CD14-positive monocyte (primary cell): Measurements from ENCODE around the gene TBX10. TPM values are rescaled to one million over a fixed set of nuclear protein-coding genes. Genes with fewer than 3 reads are reported as not detected.
"Not testable (repeated sequence)": the region's sequence is repeated elsewhere in the genome, so short reads cannot be mapped to it uniquely, and the experiment has no call there.

ENCODE experiments used
- DNase-seq, 3 donors: peaks; one replicate each; pipeline ENCODE4 v3.0.0-alpha.2; 2011 to 2022
- H2AFZ ChIP-seq: 2 replicates; pipeline ENCODE4 v1.6.0; 2012; ENCODE audit warnings: mild to moderate bottlenecking, low read depth, low read length, inconsistent platforms; ENCODE audit not compliant: insufficient read depth, poor library complexity, severe bottlenecking
- H3K27ac ChIP-seq, 2 donors: 1 replicate in 1 of 2; 2 replicates in 1 of 2; pipeline ENCODE4 v1.5.1; 2012 to 2013; ENCODE audit warnings: low read length in 2 of 2, control low read depth in 1 of 2, inconsistent platforms in 1 of 2, low read depth in 1 of 2, mild to moderate bottlenecking in 1 of 2
- H3K27me3 ChIP-seq, 2 donors: one replicate each; pipeline versions ENCODE4 v1.6.0 to v1.6.1; 2011 to 2013; ENCODE audit warnings: low read length in 2 of 2; ENCODE audit not compliant: control insufficient read depth in 2 of 2, insufficient read depth in 2 of 2
- H3K36me3 ChIP-seq, 2 donors: replicated peaks in 1 of 2; 1 replicate in 1 of 2; 2 replicates in 1 of 2; pipeline versions ENCODE4 v1.5.1 to v1.6.1; 2012 to 2013; ENCODE audit warnings: low read length in 2 of 2, control low read depth in 1 of 2, inconsistent platforms in 1 of 2, mild to moderate bottlenecking in 1 of 2; ENCODE audit not compliant: insufficient read depth in 2 of 2, control insufficient read depth in 1 of 2
- H3K4me1 ChIP-seq, 2 donors: 1 replicate in 1 of 2; 2 replicates in 1 of 2; pipeline versions ENCODE4 v1.5.1 to v1.6.1; 2012 to 2013; ENCODE audit warnings: low read length in 2 of 2, control low read depth in 1 of 2, inconsistent platforms in 1 of 2, mild to moderate bottlenecking in 1 of 2, moderate library complexity in 1 of 2; ENCODE audit not compliant: insufficient read depth in 2 of 2, control insufficient read depth in 1 of 2
- H3K4me2 ChIP-seq: replicated peaks from 2 replicates; pipeline ENCODE3; 2012; ENCODE audit warnings: low read length, moderate library complexity, mild to moderate bottlenecking; ENCODE audit not compliant: poor library complexity, severe bottlenecking; ENCODE audit errors: extremely low read depth
- H3K4me3 ChIP-seq, 3 experiments: fragments of 200-600 bp in 1 of 3; sonication (generic) in 1 of 3; replicated peaks in 1 of 3; 1 replicate in 2 of 3; 2 replicates in 1 of 3; pipeline ENCODE4 v1.5.1; 2011 to 2013; ENCODE audit warnings: low read length in 3 of 3, mild to moderate bottlenecking in 3 of 3, control low read depth in 2 of 3, low read depth in 2 of 3, inconsistent platforms in 1 of 3, moderate library complexity in 1 of 3
- H3K79me2 ChIP-seq: 2 replicates; pipeline ENCODE4 v1.6.0; 2012; ENCODE audit warnings: mild to moderate bottlenecking, control low read depth, inconsistent platforms, low read length, moderate library complexity; ENCODE audit not compliant: insufficient read depth
- H3K9ac ChIP-seq: 2 replicates; pipeline ENCODE4 v1.6.0; 2017; ENCODE audit warnings: low read length, mild to moderate bottlenecking; ENCODE audit not compliant: insufficient read depth, poor library complexity, severe bottlenecking
- H3K9me3 ChIP-seq, 2 donors: replicated peaks in 1 of 2; 1 replicate in 1 of 2; 2 replicates in 1 of 2; pipeline versions ENCODE4 v1.5.1 to v1.6.1; 2012 to 2013; ENCODE audit warnings: low read length in 2 of 2, control low read depth in 1 of 2; ENCODE audit not compliant: control insufficient read depth in 1 of 2, insufficient read depth in 1 of 2
- H4K20me1 ChIP-seq: 2 replicates; pipeline ENCODE4 v1.6.0; 2012; ENCODE audit warnings: mild to moderate bottlenecking, low read length, control low read depth, moderate library complexity; ENCODE audit not compliant: insufficient read depth
- H3K27ac Mint-ChIP-seq, 7 donors: one replicate each; pipeline ENCODE4 v1.8.0; 2020; ENCODE audit warnings: mild to moderate bottlenecking in 7 of 7, mixed read lengths in 7 of 7, moderate library complexity in 6 of 7, inconsistent platforms in 2 of 7
- H3K27me3 Mint-ChIP-seq, 3 donors: one replicate each; pipeline ENCODE4 v1.8.0; 2021 to 2022; ENCODE audit warnings: low read depth in 3 of 3, mild to moderate bottlenecking in 3 of 3, mixed read lengths in 3 of 3, moderate library complexity in 3 of 3, inconsistent platforms in 1 of 3
- H3K36me3 Mint-ChIP-seq, 2 donors: one replicate each; pipeline ENCODE4 v1.8.0; 2020; ENCODE audit warnings: mixed read lengths in 2 of 2, inconsistent platforms in 1 of 2, mild to moderate bottlenecking in 1 of 2
- H3K4me1 Mint-ChIP-seq: one replicate; pipeline ENCODE4 v1.8.0; 2020; ENCODE audit warnings: mild to moderate bottlenecking, mixed read lengths
- H3K4me3 Mint-ChIP-seq, 2 donors: one replicate each; pipeline ENCODE4 v1.8.0; 2020; ENCODE audit warnings: mild to moderate bottlenecking in 2 of 2, mixed read lengths in 2 of 2, moderate library complexity in 1 of 2
- H3K9me3 Mint-ChIP-seq, 7 donors: one replicate each; pipeline ENCODE4 v1.8.0; 2020 to 2022; ENCODE audit warnings: mixed read lengths in 7 of 7, mild to moderate bottlenecking in 6 of 7, moderate library complexity in 6 of 7, inconsistent platforms in 2 of 7
- WGBS: methylation state at CpG from one replicate; pipeline ENCODE4 v1.1.5; 2013; ENCODE audit warnings: missing lambda C conversion rate; ENCODE audit not compliant: insufficient coverage; 5-methylcytosine and 5-hydroxymethylcytosine counted together
- intact Hi-C, 2 donors: fragments of 100-400 bp; cut with micrococcal nuclease; formaldehyde crosslinking; loops; one replicate each; pipeline versions ENCODE4 v1.15.0 to v1.15.1; 2023
- polyA plus RNA-seq, 3 donors: library from polyadenylated mRNA; depleted of rRNA in 1 of 3; unstranded in 2 of 3; stranded (reverse) in 1 of 3; fragments of 300-500 nt in 2 of 3; fragments of >200 nt in 1 of 3; fragmentation: Illumina TruSeq in 2 of 3; gene quantifications; 1 replicate in 2 of 3; 2 replicates in 1 of 3; pipeline ENCODE4 v1.2.3, GENCODE V29; 2012 to 2021
- TF ChIP-seq, protein P1 (sequence below): fragments of 200-600 bp; IDR thresholded peaks from one replicate; pipeline ENCODE4 v1.8.0; 2022; ENCODE audit warnings: antibody characterized with exemption, mild to moderate bottlenecking

The TBX10 gene
- polyA plus RNA-seq, 3 donors, result not detected

DNA sequence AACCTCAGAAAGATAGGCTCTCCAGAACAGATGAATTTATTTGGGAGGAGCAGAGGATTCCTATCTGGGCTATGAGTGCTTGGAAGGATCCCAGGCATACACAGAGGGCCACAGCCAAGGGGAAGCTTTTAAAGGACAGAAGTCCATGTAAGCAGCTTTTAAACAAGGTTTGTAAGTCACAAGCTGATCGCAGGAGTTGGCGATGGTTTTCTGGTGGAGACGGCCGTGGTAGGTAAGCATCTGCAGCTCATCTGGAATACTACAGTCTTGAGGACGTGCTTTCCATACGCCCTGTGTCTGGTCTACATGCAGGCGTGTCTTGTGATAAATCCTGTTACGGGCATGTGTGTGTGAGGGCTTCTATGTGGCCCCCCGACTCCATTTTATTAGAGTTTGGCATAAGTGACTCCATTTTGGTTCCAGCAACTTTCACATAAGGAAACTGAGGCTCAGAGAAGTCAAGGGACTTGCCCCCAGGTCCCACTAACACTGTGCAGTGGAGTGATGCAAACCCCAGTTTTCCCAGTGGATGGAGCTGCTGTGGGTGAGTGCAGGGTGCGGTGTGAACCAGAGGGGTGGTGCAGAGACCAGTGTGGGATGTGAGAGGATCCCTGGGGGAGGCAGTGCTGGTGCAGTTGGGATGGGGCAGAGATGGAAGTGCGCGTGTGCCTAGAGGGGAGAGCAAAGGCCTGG, 22.7 kb upstream of the TBX10 start:
- Histone ChIP-seq H4K20me1 (no peaks in the 10 kb centered on the region), H3K9ac (no peak overlapping the region), H3K4me2 (no peak overlapping the region), H3K27ac (no peak overlapping the region), H2AFZ (no peak overlapping the region), H3K27me3 (no peaks in the 10 kb centered on the region), H3K4me3 (no peak overlapping the region), H3K4me1 (no peaks in the 10 kb centered on the region), H3K36me3 (no peaks in the 10 kb centered on the region), H3K9me3 (no peaks in the 10 kb centered on the region), H3K79me2 (no peaks in the 10 kb centered on the region)
- Mint-ChIP-seq H3K4me3 (no peak overlapping the region), H3K27me3 (peaks cover 0 to 2% (median 1%) of the 10 kb centered on the region in 3 donors), H3K36me3 (no peaks in the 10 kb centered on the region), H3K27ac (no peak overlapping the region), H3K9me3 (peaks cover 0 to 9% (median 3%) of the 10 kb centered on the region in 7 donors), H3K4me1 (no peaks in the 10 kb centered on the region)
- WGBS, result 96% methylated on average over 10 of the region's 12 CpGs
- TF ChIP-seq, protein P1, sequence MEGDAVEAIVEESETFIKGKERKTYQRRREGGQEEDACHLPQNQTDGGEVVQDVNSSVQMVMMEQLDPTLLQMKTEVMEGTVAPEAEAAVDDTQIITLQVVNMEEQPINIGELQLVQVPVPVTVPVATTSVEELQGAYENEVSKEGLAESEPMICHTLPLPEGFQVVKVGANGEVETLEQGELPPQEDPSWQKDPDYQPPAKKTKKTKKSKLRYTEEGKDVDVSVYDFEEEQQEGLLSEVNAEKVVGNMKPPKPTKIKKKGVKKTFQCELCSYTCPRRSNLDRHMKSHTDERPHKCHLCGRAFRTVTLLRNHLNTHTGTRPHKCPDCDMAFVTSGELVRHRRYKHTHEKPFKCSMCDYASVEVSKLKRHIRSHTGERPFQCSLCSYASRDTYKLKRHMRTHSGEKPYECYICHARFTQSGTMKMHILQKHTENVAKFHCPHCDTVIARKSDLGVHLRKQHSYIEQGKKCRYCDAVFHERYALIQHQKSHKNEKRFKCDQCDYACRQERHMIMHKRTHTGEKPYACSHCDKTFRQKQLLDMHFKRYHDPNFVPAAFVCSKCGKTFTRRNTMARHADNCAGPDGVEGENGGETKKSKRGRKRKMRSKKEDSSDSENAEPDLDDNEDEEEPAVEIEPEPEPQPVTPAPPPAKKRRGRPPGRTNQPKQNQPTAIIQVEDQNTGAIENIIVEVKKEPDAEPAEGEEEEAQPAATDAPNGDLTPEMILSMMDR, result no peak
- DNase-seq, result no peak
- intact Hi-C loops, result no loop called here

DNA sequence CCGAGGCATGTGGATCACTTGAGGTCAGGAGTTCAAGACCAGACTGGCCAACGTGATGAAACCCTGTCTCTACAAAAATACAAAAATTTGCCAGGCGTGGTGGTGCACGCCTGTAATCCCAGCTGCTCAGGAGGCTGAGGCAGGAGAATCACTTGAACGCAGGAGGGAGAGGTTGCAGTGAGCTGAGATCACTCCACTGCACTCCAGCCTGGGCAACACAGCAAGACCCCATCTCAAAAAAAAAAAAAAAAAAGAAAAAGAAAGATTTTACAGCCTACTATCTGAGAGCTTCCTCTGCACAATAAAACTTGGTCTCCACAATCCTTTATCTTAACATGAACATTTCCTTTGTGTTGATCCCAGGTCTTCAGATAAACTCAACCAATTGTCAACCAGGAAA, 21.2 kb upstream of the TBX10 start:
- H3K4me2 ChIP-seq, H4K20me1 ChIP-seq, H3K9ac ChIP-seq, H3K27ac ChIP-seq, H3K36me3 ChIP-seq, H3K4me1 Mint-ChIP-seq, H3K4me3 Mint-ChIP-seq, DNase-seq, H2AFZ ChIP-seq, H3K4me1 ChIP-seq, H3K4me3 ChIP-seq, H3K36me3 Mint-ChIP-seq, H3K27ac Mint-ChIP-seq, H3K79me2 ChIP-seq, H3K27me3 Mint-ChIP-seq, intact Hi-C loops, H3K27me3 ChIP-seq: not testable (repeated sequence)
- peaks cover 4 to 22% (median 16%) of the 10 kb centered on the region in 7 donors for H3K9me3 Mint-ChIP-seq
- H3K9me3 ChIP-seq, result peaks cover 11% of the 10 kb centered on the region in 2 donors
- 93% methylated on average over 2 of the region's 5 CpGs for whole genome bisulfite sequencing
